Common myeloid progenitor, CD34-positive (primary cell): ENCODE results near the gene TCAP.

Experiments used
- CTCF ChIA-PET: fragments of 350-600 bp; sonication (Branson Sonifier 250); formaldehyde crosslinking; loops from one replicate; lab custom pipeline; 2021; ENCODE audit warnings: antibody characterized with exemption; lab: Charles Lee
- POLR2A ChIA-PET: fragments of 350-600 bp; sonication (Branson Sonifier 250); formaldehyde crosslinking; loops from one replicate; lab custom pipeline; 2021; ENCODE audit warnings: antibody characterized with exemption; lab: Charles Lee
- DNase-seq, 3 donors: peaks; one replicate each; pipeline versions ENCODE4 v3.0.0 to v3.0.0-alpha.2; 2013
- H3K27ac ChIP-seq, 2 experiments: 1 replicate in 1 of 2; 2 replicates in 1 of 2; pipeline ENCODE4 v1.7.0; 2013; ENCODE audit warnings: inconsistent platforms in 2 of 2, low read length in 2 of 2, mild to moderate bottlenecking in 2 of 2, low read depth in 1 of 2, moderate library complexity in 1 of 2; ENCODE audit not compliant: severe bottlenecking in 2 of 2, insufficient read depth in 1 of 2, poor library complexity in 1 of 2
- H3K27me3 ChIP-seq, 5 experiments: replicated peaks in 2 of 5; 1 replicate in 3 of 5; 2 replicates in 2 of 5; pipeline versions ENCODE4 v1.6.1 to v1.7.0; 2013; ENCODE audit warnings: low read length in 4 of 5, mild to moderate bottlenecking in 2 of 5, moderate library complexity in 2 of 5, inconsistent platforms in 1 of 5; ENCODE audit not compliant: insufficient read depth in 5 of 5, control insufficient read depth in 4 of 5
- H3K36me3 ChIP-seq, 4 experiments: 1 replicate in 2 of 4; 2 replicates in 2 of 4; pipeline versions ENCODE4 v1.6.1 to v1.7.0; 2013; ENCODE audit warnings: low read length in 3 of 4, control low read depth in 1 of 4, mild to moderate bottlenecking in 1 of 4; ENCODE audit not compliant: control insufficient read depth in 4 of 4, insufficient read depth in 4 of 4
- H3K4me1 ChIP-seq, 4 experiments: 1 replicate in 3 of 4; 2 replicates in 1 of 4; pipeline versions ENCODE4 v1.6.1 to v1.7.1; 2013; ENCODE audit warnings: low read length in 3 of 4, mild to moderate bottlenecking in 3 of 4, control low read depth in 1 of 4, inconsistent platforms in 1 of 4, moderate library complexity in 1 of 4; ENCODE audit not compliant: control insufficient read depth in 4 of 4, insufficient read depth in 4 of 4; ENCODE audit errors: control extremely low read depth in 1 of 4
- H3K4me3 ChIP-seq, 7 experiments: 1 replicate in 4 of 7; 2 replicates in 3 of 7; pipeline versions ENCODE4 v1.5.1 to v1.7.0; 2013; ENCODE audit warnings: mild to moderate bottlenecking in 7 of 7, low read length in 6 of 7, moderate library complexity in 6 of 7, inconsistent platforms in 2 of 7, low read depth in 2 of 7, control low read depth in 1 of 7; ENCODE audit not compliant: insufficient read depth in 4 of 7, control insufficient read depth in 1 of 7; ENCODE audit errors: extremely low read depth in 1 of 7
- H3K9me3 ChIP-seq, 5 experiments: 1 replicate in 4 of 5; 2 replicates in 1 of 5; pipeline versions ENCODE4 v1.6.1 to v1.7.1; 2013; ENCODE audit warnings: low read length in 4 of 5, mild to moderate bottlenecking in 2 of 5, inconsistent platforms in 1 of 5, low read depth in 1 of 5, moderate library complexity in 1 of 5; ENCODE audit not compliant: control insufficient read depth in 4 of 5, insufficient read depth in 2 of 5; ENCODE audit errors: control extremely low read depth in 1 of 5
- WGBS: methylation state at CpG from one replicate; pipeline ENCODE4 v1.1.5; 2013; ENCODE audit not compliant: insufficient coverage; 5-methylcytosine and 5-hydroxymethylcytosine counted together

TCAP gene

GRCh38 chr17:39629494-39629880, 35.7 kb upstream of the TCAP start:
- POLR2A ChIA-PET, result no interaction called here
- WGBS, result 81% methylated on average over 2 of the region's 3 CpGs
- Histone ChIP-seq H3K27ac (no peak overlapping the region), H3K9me3 (no peaks in the 10 kb centered on the region), H3K27me3 (peaks cover 0 to 51% (median 19%) of the 10 kb centered on the region in 5 experiments), H3K4me3 (no peak overlapping the region), H3K36me3 (no peaks in the 10 kb centered on the region), H3K4me1 (peaks cover 0 to 30% (median 27%) of the 10 kb centered on the region in 4 experiments)
- CTCF ChIA-PET, result interaction anchor here (2.7 to 20.3 kb wide), 3 partner anchors 7 to 41 kb away, joined by 15 to 445 read pairs (median 111); partner anchors contain the start of genes PNMT and TCAP
- no peak for DNase-seq

- H3K27ac ChIP-seq, result no peak overlapping the region
- ChIA-PET CTCF (interaction anchor here (0.8 to 20.3 kb wide), 5 partner anchors 7 to 41 kb away, joined by 3 to 445 read pairs (median 15); partner anchors contain the start of genes PNMT and TCAP), POLR2A (no interaction called here)
- H3K4me1 ChIP-seq, result peaks cover 0 to 33% (median 28%) of the 10 kb centered on the region in 4 experiments
- no peaks in the 10 kb centered on the region for H3K36me3 ChIP-seq
- no peak overlapping the region for H3K4me3 ChIP-seq
- H3K27me3 ChIP-seq, result peaks cover 0 to 47% (median 16%) of the 10 kb centered on the region in 5 experiments
- WGBS, result 96% methylated on average over 11 of the region's 12 CpGs
- no peaks in the 10 kb centered on the region for H3K9me3 ChIP-seq
- no peak for DNase-seq
Measured at GRCh38 chr17:39629898-39630297, 35.3 kb upstream of the TCAP start.

DNA sequence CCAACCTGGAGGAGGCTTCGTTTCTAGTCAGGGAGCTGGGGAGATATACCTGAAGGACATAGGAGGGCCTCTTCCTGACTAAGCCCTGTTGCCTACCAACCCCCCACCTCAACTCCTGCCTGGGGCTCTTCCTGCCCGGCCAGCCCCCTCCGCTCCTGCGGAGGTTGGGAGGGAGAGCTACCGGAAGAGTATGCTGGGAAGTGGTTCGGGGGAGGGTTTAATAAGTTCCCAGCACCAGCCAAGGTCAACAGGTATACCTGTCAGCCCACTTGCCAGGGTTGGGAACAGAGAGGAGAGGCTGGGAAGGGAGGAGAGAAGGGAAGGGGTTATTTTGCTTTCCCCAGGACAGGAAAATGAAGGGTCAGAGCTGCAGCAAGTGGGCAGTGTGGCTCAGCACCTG, 33.7 kb upstream of the TCAP start:
- Histone ChIP-seq H3K27me3 (peaks cover 0 to 32% (median 8%) of the 10 kb centered on the region in 5 experiments), H3K4me1 (peaks cover 2 to 43% (median 36%) of the 10 kb centered on the region in 4 experiments), H3K9me3 (no peaks in the 10 kb centered on the region), H3K36me3 (no peaks in the 10 kb centered on the region), H3K4me3 (no peak overlapping the region), H3K27ac (no peak overlapping the region)
- POLR2A ChIA-PET, result no interaction called here
- WGBS, result 60% methylated on average over 1 of the region's 6 CpGs
- CTCF ChIA-PET, result interaction anchor here (0.6 to 20.3 kb wide), 5 partner anchors 9 to 84 kb away, joined by 3 to 445 read pairs (median 4); partner anchors contain the start of genes PNMT and TCAP
- no peak for DNase-seq

DNA sequence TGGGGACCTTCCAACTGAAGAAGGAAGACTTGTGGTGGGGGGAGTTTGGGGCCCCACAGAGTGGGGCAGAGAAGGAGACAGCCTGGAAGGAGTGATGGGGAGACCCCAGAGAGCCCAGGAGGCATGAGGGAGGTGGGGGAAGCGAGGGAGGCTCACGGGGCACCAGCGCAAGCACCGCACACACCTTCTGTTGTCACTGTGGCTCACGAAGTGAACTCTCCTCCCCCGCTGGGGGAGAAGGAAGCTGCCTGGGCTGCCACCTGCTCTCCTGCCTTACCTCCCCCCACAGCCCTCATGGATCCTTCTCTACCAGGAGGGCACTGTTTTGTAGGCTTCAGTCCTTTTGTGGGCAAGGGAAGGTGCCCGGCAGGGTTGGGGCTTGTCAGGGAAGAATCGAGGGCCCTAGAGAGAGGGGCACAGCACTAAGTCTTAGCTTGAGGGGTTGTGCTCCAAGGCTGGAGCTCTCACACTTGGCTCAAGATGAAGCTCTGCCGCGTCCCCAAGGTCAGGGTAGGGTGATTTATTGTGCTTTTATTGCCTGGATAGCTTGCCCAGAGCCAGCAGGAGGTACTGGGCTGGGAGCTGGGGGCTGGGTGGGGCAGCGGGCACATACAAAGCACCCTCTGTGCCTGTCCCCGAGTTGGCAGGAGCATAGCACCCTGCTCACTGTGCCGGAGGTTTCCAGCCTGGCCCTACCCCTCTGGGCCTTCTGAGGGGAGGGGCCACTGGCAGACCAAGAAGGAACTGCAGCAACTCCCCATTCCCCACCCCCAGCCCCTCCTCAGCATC, 32.8 kb upstream of the TCAP start:
- peaks cover 0 to 23% (median 8%) of the 10 kb centered on the region in 5 experiments for H3K27me3 ChIP-seq
- POLR2A ChIA-PET, result interaction anchor here (0.9 kb wide), 1 partner anchor 47 kb away, joined by 3 read pairs; no protein-coding TSS in a partner anchor
- H3K4me1 ChIP-seq, result peaks cover 2 to 40% (median 32%) of the 10 kb centered on the region in 4 experiments
- H3K4me3 ChIP-seq, result no peak overlapping the region
- H3K36me3 ChIP-seq, result no peaks in the 10 kb centered on the region
- peak in 1 of 3 donors; percentile 32 for DNase-seq
- H3K9me3 ChIP-seq, result no peaks in the 10 kb centered on the region
- 38% methylated on average over 6 of the region's 13 CpGs for WGBS
- H3K27ac ChIP-seq, result no peak overlapping the region
- CTCF ChIA-PET, result interaction anchor here (1.2 to 20.3 kb wide), 4 partner anchors 9 to 38 kb away, joined by 5 to 445 read pairs (median 154); partner anchors contain the start of genes PNMT and TCAP

GRCh38 chr17:39633570-39634183, 31.5 kb upstream of the TCAP start:
- Histone ChIP-seq H3K4me3 (no peak overlapping the region), H3K27ac (no peak overlapping the region), H3K4me1 (peaks cover 12 to 53% (median 43%) of the 10 kb centered on the region in 4 experiments), H3K9me3 (no peaks in the 10 kb centered on the region), H3K36me3 (no peaks in the 10 kb centered on the region), H3K27me3 (peaks cover 0 to 9% (median 2%) of the 10 kb centered on the region in 5 experiments)
- no peak for DNase-seq
- ChIA-PET CTCF (interaction anchor here (0.6 to 20.3 kb wide), 8 partner anchors 11 to 427 kb away, joined by 3 to 445 read pairs (median 4); partner anchors contain the start of genes PNMT and TCAP), POLR2A (no interaction called here)
- 83% methylated on average over 7 of the region's 8 CpGs for WGBS

DNA sequence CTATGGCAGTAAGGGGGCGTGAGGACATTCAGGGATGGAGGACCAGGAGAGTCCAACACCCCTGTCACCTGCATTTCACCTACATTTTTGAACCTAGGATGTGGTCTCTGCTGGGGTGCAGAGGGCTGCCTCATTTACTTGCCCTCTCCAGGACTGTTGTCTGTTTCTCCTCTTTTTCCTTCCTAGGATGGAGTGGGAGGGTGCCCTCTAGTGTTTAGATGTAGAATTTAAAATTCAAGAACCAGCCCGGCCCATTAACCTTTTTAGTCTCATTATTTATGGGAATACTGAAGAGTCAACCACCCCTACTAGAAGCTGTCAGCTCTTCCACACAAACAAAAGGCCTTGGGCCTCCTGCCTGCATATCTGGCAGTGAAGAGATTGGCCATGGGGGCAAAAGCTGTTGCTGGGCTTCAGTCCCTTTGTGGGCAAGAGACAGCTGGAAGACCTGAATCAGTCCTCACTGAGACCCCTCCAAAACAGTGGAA, 30.7 kb upstream of the TCAP start:
- no peaks in the 10 kb centered on the region for H3K9me3 ChIP-seq
- peak in 2 of 3 donors; percentile 50 to 54 for DNase-seq
- no peaks in the 10 kb centered on the region for H3K36me3 ChIP-seq
- H3K27me3 ChIP-seq, result peaks cover 0 to 2% (median 0%) of the 10 kb centered on the region in 5 experiments
- no peak overlapping the region for H3K27ac ChIP-seq
- H3K4me1 ChIP-seq, result peaks cover 13 to 61% (median 50%) of the 10 kb centered on the region in 4 experiments
- CTCF ChIA-PET, result interaction anchor here (0.9 to 20.3 kb wide), 8 partner anchors 12 to 115 kb away, joined by 3 to 445 read pairs (median 4); partner anchors contain the start of genes PNMT and TCAP
- 100% methylated on average over 1 of the region's 2 CpGs for WGBS
- POLR2A ChIA-PET, result no interaction called here
- no peak overlapping the region for H3K4me3 ChIP-seq
